Measurements from ENCODE around the gene HSPA14. TPM values are rescaled to one million over a fixed set of nuclear protein-coding genes. Genes with fewer than 3 reads are reported as not detected.

The HSPA14 gene
- total and polyA plus RNA-seq, 2 donors (not counting 1 experiment from before 2014, with no cell fraction given): 7.4 to 14.3 TPM

GRCh38 chr10:14833106-14833505 is 5.0 kb upstream of the HSPA14 start:
- TF ChIP-seq, protein P1, sequence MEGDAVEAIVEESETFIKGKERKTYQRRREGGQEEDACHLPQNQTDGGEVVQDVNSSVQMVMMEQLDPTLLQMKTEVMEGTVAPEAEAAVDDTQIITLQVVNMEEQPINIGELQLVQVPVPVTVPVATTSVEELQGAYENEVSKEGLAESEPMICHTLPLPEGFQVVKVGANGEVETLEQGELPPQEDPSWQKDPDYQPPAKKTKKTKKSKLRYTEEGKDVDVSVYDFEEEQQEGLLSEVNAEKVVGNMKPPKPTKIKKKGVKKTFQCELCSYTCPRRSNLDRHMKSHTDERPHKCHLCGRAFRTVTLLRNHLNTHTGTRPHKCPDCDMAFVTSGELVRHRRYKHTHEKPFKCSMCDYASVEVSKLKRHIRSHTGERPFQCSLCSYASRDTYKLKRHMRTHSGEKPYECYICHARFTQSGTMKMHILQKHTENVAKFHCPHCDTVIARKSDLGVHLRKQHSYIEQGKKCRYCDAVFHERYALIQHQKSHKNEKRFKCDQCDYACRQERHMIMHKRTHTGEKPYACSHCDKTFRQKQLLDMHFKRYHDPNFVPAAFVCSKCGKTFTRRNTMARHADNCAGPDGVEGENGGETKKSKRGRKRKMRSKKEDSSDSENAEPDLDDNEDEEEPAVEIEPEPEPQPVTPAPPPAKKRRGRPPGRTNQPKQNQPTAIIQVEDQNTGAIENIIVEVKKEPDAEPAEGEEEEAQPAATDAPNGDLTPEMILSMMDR (conservative IDR thresholded peaks at IDR 0.05 in 1 of 2, IDR thresholded peaks at IDR 0.05 in 1 of 2; ENCODE audit: low read depth in 1 of 2, low read length in 2 of 2): no peak
- no peak for TF ChIP-seq EZH2 (IDR thresholded peaks at IDR 0.05; ENCODE audit: low read length, missing control alignments)

DNA sequence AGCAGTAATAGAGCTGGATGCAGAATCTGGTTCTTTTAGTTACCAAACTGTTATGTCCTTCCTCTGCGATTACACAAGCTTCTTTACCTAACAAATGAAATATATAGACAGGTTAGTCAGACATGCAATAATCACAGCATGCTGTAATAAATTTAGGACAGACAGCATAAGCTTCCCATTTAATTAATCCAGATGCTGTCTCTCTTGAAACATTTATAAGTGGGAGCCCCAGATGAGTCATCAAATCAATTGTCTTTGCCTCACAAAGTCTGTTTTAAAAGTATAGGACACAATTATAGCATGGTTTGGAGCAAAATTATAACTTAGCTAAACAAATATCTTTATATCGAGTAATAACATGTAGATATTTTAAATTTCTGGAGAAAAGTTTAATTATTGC is 1.9 kb upstream of the HSPA14 start:
- H3K9me3 ChIP-seq (ENCODE audit: control insufficient read depth, insufficient read depth, low read depth, low read length): no peaks in the 10 kb centered on the region
- no peak overlapping the region for H2AFZ ChIP-seq (ENCODE audit: low read length)
- H3K27me3 ChIP-seq (ENCODE audit: control insufficient read depth, insufficient read depth, low read length): no peaks in the 10 kb centered on the region

More at GRCh38 chr10:14833106-14833505, 5.0 kb upstream of the HSPA14 start:
- no peak for DNase-seq (ENCODE audit: low read depth in 2 of 2)
- no peaks in the 10 kb centered on the region for H3K36me3 ChIP-seq (ENCODE audit: control insufficient read depth, insufficient read depth, low read length)
- no peak overlapping the region for H3K9ac ChIP-seq (ENCODE audit: insufficient read depth, low read length)
- no peaks in the 10 kb centered on the region for H3K79me2 ChIP-seq (ENCODE audit: control insufficient read depth, insufficient read depth, low read length)
- no peaks in the 10 kb centered on the region for H3K4me1 ChIP-seq (ENCODE audit: control insufficient read depth, extremely low read depth, insufficient read depth, low read length)
- H3K4me3 ChIP-seq (replicated peaks in 1 of 4; ENCODE audit: control extremely low read depth in 1 of 4, insufficient read depth in 1 of 4, low read depth in 3 of 4, low read length in 4 of 4): no peak overlapping the region
- no peaks in the 10 kb centered on the region for H3K27me3 ChIP-seq (ENCODE audit: control insufficient read depth, insufficient read depth, low read length)
- H3K9me3 ChIP-seq (ENCODE audit: control insufficient read depth, insufficient read depth, low read depth, low read length): no peaks in the 10 kb centered on the region
- H4K20me1 ChIP-seq (ENCODE audit: control insufficient read depth, extremely low read depth, insufficient read depth, low read length): no peaks in the 10 kb centered on the region
- no peak overlapping the region for H3K4me2 ChIP-seq (ENCODE audit: extremely low read depth, insufficient read depth, low read length)
- no peak overlapping the region for H3K27ac ChIP-seq (ENCODE audit: insufficient read depth, low read length)
- H2AFZ ChIP-seq (ENCODE audit: low read length): no peak overlapping the region

GRCh38 chr10:14837003-14837756 is 926 bp upstream of the HSPA14 start:
- H3K4me3 ChIP-seq (replicated peaks in 1 of 4; ENCODE audit: control extremely low read depth in 1 of 4, insufficient read depth in 1 of 4, low read depth in 3 of 4, low read length in 4 of 4): peak overlapping the region; percentile 38 to 92 (median 64)
- no peaks in the 10 kb centered on the region for H3K27me3 ChIP-seq (ENCODE audit: control insufficient read depth, insufficient read depth, low read length)
- no peaks in the 10 kb centered on the region for H3K9me3 ChIP-seq (ENCODE audit: control insufficient read depth, insufficient read depth, low read depth, low read length)
- H3K36me3 ChIP-seq (ENCODE audit: control insufficient read depth, insufficient read depth, low read length): peaks cover 5% of the 10 kb centered on the region
- peak overlapping the region; percentile 76 for H3K4me2 ChIP-seq (ENCODE audit: extremely low read depth, insufficient read depth, low read length)
- H3K9ac ChIP-seq (ENCODE audit: insufficient read depth, low read length): peak overlapping the region; percentile 69
- no peaks in the 10 kb centered on the region for H4K20me1 ChIP-seq (ENCODE audit: control insufficient read depth, extremely low read depth, insufficient read depth, low read length)
- H3K4me1 ChIP-seq (ENCODE audit: control insufficient read depth, extremely low read depth, insufficient read depth, low read length): no peaks in the 10 kb centered on the region
- no peak for DNase-seq (ENCODE audit: low read depth in 2 of 2)
- peak overlapping the region; percentile 67 for H3K27ac ChIP-seq (ENCODE audit: insufficient read depth, low read length)
- H3K79me2 ChIP-seq (ENCODE audit: control insufficient read depth, insufficient read depth, low read length): peaks cover 27% of the 10 kb centered on the region
- H2AFZ ChIP-seq (ENCODE audit: low read length): peak overlapping the region; percentile 48
- TF ChIP-seq, protein P1 (conservative IDR thresholded peaks at IDR 0.05 in 1 of 2, IDR thresholded peaks at IDR 0.05 in 1 of 2; ENCODE audit: low read depth in 1 of 2, low read length in 2 of 2): no peak
- TF ChIP-seq EZH2 (IDR thresholded peaks at IDR 0.05; ENCODE audit: low read length, missing control alignments): no peak

More for the DNA sequence above, 1.9 kb upstream of the HSPA14 start:
- H3K79me2 ChIP-seq (ENCODE audit: control insufficient read depth, insufficient read depth, low read length): peaks cover 20% of the 10 kb centered on the region
- H3K4me3 ChIP-seq (replicated peaks in 1 of 4; ENCODE audit: control extremely low read depth in 1 of 4, insufficient read depth in 1 of 4, low read depth in 3 of 4, low read length in 4 of 4): no peak overlapping the region
- H3K4me2 ChIP-seq (ENCODE audit: extremely low read depth, insufficient read depth, low read length): no peak overlapping the region
- no peaks in the 10 kb centered on the region for H3K36me3 ChIP-seq (ENCODE audit: control insufficient read depth, insufficient read depth, low read length)
- H3K4me1 ChIP-seq (ENCODE audit: control insufficient read depth, extremely low read depth, insufficient read depth, low read length): no peaks in the 10 kb centered on the region
- H4K20me1 ChIP-seq (ENCODE audit: control insufficient read depth, extremely low read depth, insufficient read depth, low read length): no peaks in the 10 kb centered on the region
- no peak for TF ChIP-seq EZH2 (IDR thresholded peaks at IDR 0.05; ENCODE audit: low read length, missing control alignments)
- TF ChIP-seq, protein P1 (conservative IDR thresholded peaks at IDR 0.05 in 1 of 2, IDR thresholded peaks at IDR 0.05 in 1 of 2; ENCODE audit: low read depth in 1 of 2, low read length in 2 of 2): no peak
- H3K9ac ChIP-seq (ENCODE audit: insufficient read depth, low read length): no peak overlapping the region
- DNase-seq (ENCODE audit: low read depth in 2 of 2): no peak
- H3K27ac ChIP-seq (ENCODE audit: insufficient read depth, low read length): no peak overlapping the region
